Activated T-cell treated with anti-CD3 and anti-CD28 coated beads for 1 hour (primary cell): ENCODE results near the gene ZIC1.

Experiments
- DNase-seq: peaks from one replicate; pipeline ENCODE4 v3.0.0-alpha.2; 2020; ENCODE audit warnings: low read depth

Gene ZIC1

DNA sequence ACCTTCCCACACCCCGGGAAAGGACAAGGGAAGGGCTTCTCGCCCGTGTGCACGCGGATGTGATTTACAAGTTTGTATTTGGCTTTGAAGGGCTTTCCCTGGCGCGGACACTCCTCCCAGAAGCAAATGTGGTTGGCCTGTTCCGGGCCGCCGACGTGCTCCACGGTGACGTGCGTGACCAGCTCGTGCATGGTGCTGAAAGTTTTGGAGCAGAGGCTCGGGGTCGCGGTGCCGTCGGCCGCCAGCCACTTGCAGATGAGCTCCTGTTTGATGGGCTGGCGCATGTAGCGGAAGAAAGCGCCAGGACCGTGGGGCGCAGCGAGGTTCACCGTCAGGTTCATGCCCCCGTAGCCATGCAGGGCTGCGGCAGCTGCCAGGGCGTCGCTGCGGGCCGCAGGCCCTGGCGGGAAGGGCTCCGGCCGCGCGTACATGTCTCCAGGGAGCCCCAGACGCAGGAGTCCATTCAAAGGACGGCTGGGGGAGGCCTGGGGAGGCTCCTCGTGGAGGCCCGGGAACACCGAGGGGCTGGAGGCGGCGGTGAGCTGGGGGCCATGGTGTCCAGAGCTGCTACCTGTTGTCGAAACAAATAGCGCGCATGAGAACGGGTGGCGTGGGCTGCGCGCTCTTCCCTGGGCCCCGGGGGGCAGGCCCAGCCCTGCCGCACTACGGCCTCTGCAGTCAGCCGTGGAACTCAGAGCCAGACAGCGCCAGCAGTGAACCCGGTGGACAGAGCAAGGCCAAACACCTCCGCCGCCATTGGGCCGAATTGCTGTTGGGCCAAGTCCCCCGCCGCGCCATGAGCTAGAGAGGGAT lies 13.1 kb upstream of the ZIC1 start:
- DNase-seq = no peak

DNA sequence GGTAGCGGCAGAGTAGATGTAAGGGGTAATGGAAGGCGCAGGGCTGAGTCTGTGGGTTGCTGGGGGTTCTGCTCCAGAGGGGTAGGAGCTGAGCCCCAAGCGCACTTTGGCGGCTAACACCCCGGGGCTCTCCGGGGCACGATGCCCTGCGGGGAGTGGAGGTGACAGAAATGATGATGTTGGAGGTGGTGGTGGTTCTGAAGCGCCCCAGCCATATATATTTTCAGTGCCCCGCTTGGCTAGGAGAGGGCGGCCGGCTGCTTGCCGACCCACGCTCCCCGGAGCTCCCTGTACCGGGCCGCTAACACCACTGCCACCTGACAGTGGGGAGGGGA lies 12.5 kb upstream of the ZIC1 start:
- no peak for DNase-seq

DNA sequence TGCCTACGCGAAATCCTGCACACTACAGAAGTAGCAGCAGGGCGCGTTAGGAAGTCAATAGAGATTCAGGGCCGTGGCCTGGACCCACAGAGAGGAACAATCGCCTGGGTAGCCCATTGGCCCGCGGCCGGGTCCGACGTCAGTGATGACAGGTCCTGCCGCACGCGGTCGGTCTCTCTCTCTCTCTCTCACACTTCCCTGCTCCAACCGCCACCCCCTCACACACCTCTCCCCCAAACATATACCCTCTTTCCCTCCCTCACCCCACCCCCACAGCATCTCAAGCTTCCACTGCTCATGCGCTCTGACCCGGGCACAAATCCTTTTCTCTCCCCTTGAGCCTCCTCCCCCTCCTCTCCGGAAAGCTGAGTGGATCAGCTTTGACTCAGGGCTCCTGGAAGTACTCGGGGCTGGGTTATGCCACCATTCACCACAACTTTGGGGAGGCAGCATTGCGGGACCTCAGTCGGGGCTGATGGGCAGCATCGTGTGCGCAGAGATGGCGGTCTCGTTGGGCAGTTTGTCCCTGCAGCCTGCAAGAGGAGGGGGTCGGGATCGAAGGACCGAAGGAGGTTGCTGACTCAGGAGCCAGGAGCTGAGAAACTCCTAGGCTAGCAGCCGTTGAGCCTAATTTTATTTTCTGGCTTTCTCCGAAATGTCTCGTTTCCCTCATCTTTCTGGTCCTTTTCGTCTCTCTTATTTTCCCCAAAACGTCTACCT lies 11.8 kb upstream of the ZIC1 start:
- no peak for DNase-seq

DNA sequence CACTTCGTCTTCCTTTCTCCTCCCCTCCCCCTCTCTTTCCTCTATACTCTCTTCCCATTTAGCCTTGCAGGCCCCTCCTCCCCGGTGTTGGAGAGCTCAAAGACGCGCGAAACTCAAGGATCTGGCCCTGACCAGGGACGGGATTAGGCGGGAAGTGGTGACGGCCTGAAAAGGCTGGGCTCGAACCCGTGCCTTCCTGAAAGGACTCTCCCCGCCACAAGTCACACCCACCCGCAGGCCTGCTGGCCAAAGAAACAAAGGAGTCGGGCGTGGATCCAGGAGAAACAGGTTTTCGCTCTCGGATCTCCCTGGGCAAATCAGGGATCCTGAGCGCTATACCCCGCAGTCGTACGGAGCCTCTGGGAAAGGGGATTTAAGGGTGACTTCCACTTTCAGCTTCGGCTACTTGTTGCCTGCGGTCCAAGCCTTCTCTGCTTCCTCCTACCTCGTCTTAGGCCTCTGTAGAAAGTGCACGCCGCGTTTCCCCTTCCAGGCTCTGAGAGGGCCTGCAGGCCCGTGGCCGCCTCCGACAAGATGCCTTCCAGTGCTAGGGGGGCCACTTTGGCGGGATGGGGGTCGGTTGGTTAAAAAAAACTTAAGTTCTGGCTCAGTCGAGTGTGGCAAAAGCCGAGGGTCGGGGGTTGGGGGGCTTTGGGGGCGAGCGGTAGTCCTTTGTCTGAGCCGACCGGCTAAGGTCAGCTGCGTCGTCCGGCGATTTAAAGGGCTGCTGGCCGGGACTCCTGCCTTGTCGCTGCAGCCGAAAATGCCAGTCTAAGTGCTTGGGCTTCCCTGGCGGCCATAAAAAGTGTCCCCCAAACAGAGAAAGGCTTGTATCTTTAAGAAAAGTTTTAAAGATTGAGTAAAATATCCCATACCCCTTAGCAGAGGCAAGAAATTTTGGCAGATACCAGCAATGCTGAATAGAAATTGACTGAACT lies 11.0 kb upstream of the ZIC1 start:
- DNase-seq = no peak

DNA sequence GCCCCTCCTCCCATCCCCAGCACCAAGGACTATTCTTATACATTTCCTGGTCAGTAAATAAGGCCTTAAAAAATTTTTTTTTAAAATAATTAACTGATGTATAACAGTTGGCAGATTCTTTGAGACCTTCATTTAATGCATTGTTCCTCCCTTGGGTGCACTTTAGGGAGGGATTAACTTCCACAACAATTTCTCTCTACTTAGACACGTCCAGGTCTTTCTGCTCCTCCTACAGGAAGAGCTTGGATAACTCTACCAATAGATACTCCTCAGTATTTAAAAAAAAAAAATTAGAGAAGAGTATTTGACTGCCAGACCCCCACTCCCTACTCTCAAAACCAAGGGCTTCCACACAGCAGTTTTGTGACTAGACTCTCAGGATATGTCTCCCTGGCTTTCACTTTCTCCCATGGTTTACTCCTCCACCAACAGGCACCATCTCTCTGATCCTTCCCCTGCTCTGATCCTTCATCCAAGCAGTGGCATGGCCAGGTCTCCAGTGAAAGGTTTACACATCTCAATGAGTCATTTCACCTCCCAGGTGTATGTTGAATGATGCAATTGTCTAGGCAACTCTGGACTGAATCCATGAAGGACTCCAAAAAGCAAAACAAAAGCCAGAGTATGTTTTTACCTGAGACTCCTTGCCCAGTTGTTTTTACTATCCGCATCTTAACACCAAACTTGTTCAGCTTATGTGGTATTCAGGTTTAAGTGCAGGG lies 10.2 kb upstream of the ZIC1 start:
- no peak for DNase-seq

DNA sequence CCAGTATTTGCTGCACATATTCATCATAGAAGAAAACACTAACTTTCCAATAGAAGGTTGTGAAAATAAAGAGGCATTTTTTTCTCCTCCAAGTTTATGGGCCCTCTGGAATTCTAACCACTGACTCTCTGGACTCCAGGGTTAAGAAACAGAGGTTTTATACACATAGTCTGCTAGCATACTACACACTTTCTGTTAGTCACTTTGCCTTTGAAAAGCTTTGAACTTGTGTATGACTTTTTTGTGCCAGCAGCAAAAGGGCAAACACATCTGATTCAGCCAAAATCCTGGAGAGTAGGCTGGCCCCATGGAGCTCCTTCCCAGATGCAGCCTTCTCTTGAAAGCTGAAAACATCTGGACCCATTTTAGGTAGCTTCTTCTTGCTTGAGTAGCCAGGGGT lies 9.1 kb upstream of the ZIC1 start:
- DNase-seq = no peak

DNA sequence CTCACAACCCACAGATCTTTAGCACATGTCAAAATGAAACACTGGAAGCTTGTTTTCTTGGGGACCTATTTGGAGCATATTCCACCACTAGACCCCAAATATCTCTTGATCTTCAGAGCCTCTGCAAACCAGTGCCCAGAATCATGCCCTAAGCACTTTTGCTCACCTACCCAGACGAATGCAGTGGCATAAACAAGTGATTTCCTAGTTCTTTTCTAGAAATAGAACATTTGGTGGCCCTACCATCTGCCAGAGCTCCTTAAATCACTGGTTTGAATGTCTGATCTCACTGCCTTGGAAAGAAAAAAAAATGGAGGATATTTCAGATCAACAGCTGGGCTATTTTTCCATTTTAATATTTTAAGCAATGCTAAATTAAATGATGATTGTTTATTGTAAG lies 8.2 kb upstream of the ZIC1 start:
- no peak for DNase-seq

DNA sequence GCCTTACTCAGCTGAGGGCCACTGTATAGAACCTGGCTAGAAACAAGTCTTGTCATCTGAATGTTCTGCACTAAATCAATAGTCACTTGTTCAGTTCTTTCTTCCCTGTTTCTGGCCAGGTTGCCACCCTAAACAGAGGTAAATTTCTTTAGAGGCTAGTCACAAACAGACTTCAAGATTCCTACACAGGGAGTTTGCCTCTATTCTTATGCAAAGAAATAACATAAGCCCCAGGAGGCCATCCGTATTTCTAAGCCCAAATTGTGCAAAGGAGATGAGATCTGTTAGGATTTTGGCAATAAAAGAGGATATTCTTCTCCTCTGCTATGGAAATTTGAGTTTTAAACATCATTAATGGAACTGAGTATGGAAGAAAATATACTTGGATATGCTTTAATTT lies 7.7 kb upstream of the ZIC1 start:
- DNase-seq = no peak

DNA sequence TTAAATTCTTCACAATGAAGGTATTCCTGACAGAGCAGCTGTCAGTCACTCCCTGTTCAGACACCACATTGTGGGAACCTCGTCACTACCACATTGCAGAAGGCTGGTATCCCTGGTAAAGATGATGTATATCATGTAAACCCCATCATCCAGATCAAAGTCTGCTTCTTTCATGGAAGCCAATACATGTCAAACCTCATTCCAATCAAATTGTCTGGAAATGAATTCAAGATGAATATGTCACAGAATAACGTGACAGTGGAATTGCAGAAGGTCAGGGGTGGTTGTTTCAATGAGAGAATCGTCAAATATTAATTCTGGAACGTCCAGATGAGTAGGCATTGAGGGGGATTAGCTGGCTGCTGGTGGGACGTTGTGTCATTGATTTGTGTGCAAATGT lies 7.0 kb upstream of the ZIC1 start:
- DNase-seq = no peak

DNA sequence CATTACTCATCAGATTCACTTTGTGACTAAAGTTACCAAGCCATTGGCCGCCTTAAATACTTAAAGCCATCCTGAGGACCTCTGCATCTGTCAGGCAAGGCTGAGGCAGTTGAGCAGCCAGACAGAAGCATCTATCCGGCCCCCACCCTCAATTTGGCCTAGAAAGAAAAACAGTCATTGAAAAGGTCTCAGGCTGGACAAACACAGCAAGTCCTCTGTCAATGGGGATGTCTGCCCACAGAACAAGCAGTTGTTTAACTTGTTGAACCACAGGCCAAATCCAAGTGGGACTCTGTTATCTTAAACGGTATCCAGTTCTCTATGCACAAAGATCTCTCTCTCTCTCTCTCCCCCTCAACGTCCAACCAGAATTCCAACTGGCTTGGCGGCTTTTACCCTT lies 5.7 kb upstream of the ZIC1 start:
- no peak for DNase-seq

DNA sequence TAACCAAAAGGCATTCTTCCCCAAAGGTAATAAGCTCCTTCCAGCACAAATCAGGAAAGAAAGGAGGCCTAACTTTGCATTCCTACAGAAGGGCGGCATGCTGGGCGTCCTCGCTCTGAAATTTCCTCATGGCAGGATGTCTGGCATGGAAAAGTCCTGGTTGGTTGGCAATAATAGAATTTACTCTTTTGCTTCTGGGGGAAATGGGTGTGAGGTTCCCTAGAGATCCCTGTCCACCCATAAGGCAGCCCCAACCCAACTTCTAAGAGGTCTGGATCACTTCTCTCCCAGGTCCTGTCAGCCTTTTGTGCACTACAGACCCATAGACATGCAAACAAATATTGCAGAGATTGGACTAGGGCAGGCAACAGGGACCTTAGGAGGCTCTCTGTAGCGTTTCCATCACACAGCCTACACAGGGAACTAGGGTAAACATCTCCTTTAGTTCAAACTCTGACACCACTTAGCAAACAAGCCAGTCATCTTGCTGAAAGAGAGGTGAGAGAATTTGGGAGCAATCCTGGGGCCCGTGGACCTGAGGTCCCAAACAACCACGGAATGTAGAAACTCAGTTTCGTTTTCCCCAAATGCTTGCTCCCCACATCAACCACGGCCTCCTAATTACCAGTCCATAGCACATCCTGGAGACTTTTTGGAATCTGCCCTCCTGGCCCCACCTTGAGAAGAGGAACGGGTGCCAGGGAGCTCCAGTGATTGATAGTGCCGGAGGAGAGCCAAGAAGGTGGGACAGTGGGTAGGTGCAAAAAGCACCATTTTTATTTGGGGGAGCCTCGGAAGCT lies 5.0 kb upstream of the ZIC1 start:
- DNase-seq = no peak

DNA sequence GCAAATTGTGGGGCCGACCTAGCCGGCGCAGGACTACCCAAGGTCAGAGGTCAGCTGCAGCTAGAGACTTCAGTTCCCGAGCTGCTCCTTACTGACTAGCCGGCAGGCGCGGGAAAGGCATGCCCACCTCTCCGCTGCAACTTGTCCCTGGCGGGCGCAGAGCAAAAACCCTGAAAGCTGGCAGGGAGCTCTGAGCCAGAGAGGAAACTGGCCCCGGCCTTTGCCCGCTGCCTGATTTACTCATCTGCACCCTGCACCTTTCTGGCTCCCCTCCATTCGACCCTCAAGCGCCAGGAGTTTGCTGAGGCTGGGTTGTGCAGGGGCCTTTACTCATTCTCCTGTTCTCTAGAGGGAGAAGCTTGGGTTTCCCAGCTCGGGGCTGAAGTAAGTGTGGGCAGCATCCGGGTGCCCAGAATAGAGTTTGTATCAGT lies 4.3 kb upstream of the ZIC1 start:
- DNase-seq = no peak

DNA sequence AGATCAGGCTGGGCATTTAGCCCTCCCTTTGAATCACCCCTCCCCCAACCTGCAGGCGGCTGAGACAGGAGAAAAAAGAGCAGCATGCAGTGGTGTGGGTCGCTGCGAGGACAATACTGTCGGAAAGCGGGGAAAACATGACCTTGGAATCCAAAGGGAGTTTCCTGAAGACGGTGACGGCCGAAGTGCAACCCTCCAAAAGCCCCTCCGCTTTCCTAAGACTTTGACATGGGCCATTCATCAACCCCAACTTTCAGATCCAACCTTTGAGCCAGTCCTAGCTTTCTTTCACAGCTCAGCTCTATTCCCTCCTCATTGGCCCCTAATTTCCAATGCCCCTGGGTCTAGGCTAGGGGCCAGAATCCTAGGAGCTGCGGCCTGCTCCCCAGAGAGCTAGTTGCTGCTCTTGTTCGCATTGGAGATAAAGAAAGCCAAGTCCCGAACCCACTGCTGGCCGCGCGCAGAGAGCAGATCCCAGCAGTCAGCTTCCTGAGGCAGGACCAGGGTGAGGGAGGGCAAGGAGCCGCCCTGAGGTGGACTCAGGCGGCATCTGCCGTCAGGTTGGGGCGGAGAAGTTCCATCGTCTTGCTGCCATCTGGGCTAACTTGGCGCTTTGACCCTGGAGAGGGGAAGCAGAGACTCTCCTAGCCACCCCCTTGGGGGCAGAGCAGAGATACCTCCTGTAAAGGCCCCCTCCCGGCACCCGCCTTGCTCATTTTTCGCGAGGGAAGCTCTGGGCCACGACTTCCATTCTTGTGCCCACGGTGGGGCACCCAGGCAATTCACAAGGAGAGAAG lies 3.7 kb upstream of the ZIC1 start:
- DNase-seq = no peak

DNA sequence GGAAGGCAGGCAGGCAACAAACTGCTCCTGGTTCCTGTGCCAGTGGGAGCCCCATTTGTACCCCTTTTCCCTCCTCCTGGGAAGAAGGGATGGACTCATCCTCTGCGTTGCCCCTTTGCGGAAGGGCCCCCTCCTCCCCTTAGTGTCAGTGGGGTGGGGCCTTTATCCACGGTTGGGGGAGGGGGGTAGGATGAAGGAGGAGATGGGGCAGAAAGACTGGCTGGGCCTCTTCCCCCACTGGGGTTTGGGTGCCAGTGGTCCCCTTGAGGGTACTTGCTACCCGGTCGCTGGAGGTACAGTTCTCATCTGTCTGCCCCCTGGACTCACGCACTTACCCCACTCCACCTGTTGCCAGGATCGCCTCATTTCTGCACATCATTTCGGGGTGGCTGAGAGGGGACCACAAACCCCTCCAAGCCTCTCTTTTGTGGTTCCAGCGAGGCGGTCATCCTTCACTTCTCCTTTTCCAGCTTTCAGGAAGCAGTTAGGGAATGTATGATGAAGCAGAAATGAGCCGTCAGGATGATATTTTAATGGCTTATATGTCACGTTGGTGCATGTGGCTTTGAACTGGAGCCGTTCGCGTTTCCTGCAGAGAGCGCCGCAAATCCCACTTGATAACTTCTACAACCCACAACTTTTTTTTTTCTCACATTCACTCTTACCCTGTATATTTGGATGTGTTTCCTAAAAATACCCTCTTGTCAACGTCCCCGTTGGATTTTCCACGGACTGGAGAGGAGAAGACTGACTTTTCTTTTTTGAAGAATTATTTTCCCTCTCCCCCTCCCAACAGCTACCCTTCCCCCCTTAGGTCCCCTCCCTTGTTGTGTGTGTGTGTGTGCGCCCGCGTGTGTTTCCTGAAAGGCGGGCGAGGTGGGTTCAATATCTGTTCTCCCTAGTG lies 2.9 kb upstream of the ZIC1 start, which contains the start of gene ZIC4:
Gene ZIC4 (minus strand): TSS at position 516 of the 904 bp plus-strand sequence. CDS start 3,746 bp downstream, outside the sequence.
- no peak for DNase-seq

DNA sequence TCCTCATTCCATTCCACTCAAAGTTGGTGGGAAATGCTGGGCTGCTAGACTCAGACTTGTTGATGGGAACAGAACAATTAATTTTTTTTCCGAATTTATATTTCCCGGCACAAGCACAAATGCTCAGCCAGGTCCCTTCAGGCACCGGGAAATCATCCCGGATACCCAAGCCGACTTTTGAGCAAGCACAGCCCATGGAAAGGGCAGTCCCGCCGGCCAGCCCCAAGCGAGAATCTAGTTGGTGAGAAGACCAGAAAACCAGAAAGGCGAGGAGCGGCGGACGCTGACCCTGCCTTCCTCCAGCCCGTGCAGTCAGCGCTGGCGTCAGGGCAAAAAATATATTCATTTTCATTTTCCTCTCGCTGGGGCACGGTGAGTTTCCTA lies 2.1 kb upstream of the ZIC1 start:
- DNase-seq = no peak

DNA sequence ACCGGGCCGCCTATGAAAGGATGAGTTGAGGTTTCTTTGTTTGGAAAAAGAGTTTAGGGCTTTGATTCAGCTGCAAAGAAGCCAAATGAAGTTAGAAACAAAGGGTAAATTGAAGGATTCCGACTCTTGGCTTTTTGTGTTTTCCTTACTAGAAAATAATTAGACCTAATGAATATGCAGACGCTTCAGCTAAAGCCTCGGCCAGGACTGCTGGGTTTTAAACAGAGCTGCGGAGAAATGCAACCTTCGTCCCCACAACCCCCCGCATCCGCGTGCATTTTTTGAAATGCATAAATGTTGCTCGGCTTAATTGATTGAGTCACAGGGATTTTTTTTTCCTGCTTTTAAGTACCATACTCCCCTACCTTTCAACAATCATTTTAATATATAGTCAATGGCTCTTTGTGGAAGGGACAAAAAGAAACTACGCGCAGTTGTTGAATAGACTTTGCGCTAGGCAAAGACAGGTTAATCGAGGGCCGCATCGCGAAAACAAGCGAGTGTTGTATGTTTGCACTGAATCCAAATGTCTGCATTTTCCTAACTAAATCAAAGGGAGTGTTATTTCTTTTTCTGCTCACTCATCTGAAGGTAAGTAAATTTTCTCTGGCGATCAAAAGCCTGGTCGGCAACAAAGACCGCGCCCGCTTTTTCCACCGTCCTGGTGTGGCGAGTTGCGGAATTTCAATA lies 1.5 kb upstream of the ZIC1 start:
- DNase-seq = no peak

DNA sequence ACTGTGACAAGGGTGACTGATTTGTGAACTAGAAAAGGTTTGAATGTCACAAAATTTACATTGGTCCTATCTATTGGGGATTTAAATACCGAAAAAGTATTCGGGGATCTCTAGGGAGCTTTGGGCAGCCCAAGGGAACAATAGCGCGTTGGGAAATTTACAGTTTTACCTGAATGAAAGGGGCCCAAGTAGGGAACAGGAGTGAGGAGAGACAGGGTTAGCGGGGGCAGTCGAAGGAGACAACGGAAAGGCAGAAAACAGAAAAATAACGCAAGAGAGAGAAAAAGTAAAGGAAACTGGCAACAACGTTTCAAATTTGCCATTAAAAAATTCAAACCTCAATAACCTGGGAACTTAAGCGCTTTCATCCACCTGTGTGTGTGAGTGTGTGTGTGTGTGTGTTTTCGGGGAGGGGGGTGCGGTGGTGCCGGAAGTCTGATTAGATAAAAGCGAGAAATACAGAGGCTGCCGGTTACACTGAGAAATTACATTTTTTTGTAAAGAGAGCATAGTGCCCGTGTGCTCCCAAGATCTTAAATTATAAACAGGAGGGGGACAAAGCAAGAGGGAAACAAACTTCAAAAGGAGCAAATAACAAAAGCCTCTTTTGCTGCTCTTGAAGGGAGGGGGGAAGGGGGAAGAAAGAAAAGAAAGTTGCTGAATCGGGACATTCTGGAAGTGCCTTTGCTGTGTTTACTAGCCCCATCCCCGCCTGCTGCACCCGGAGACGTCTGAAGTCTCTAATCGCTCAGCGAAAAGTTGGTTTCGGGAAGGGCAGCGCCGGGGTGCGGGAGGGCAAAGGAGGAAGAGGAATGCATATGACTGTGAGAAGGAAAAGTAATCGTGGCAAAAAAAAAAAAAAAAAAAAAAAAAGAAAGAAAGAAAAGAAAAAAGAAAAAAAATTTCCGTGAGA lies 721 bp upstream of the ZIC1 start:
- DNase-seq = no peak
